GM13977 (cell line): ENCODE data around the gene EXO5.
A peak's percentile ranks its signal among the peaks of the same experiment; 100 is the strongest.

ENCODE experiments used
- DNase-seq: peaks from one replicate; pipeline ENCODE4 v3.0.0; 2012; ENCODE audit warnings: low spot score
- in situ Hi-C: fragments of 300-500 bp; cut with MboI; formaldehyde crosslinking; loops from one replicate; pipeline ENCODE4 v1.12.0; 2022; ENCODE audit warnings: low sequenced_read_pairs, low pct_unique_long_range_greater_than_20kb, mixed read lengths, inconsistent platforms; ENCODE audit not compliant: unreplicated experiment
- TF ChIP-seq, protein P1 (sequence below): IDR thresholded peaks from 2 replicates; pipeline ENCODE4 v1.5.1; 2012; ENCODE audit warnings: mild to moderate bottlenecking, control low read depth; ENCODE audit not compliant: insufficient read depth; ENCODE audit errors: extremely low read depth, missing control alignments

Gene EXO5

DNA sequence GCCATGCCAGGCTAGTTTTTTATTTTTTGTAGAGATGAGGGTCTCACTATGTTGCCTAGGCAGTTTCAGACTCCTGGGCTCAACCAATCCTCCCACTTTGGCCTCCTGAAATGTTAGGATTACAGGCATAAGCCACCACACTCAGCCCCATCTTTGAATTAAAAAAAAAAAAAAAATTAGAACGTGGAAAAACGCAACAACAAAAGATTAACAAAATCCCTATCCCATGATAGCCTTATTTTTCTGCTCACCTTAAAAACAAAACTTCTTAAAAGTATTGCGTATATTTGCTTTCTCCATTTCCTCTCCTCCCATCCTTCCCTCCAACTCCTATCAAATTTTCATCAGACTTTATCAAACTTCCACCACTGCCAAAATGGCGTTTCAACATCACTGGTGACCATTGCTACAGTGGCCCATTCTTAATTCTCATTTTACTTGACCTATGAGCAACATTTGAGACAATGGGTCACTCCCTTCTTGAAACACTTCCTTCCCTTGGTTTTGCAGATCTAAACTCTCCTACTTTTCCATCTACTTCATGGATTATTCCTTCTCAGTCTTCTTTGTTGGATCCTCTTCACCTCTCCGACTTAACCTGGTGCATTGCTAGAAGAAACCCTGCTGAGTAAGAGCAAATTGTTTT, 22.3 kb downstream of the EXO5 start:
- DNase-seq = peak; percentile 25
- in situ Hi-C loops = no loop called here

DNA sequence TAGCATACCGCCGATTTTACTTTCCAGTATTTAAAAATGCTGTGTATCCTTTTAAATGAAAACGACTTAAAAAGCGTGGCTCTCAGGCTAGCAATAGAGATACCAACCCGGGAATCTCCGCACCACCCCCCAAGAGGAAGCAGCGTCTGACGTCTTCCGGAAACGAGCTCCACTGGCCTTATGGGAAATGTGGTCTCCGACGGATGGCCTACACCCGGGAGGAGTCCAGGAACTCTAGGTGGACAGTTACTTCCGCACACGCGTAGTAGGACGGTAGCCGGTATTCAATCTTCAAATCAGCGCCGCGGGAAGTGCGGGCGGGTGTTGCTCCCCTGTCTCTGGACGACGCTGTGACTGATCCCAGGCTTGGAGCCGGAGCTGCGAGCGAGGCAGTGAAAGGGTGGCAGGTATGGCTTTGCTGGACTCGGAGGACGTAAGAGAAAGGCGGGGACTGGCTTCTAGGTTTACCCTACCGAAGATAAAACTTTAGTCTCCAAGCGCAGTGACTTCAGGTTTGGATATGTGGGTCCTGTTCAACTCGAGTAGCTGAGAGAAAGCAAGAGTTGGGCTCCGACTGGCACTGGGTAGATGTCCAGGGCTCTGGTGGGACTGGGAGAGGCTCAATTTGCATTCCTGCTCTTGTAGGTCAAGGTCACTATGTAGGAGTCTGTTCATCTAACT, 23.0 kb downstream of the EXO5 start, which contains the start of gene ZNF684:
Gene ZNF684, plus strand, starts transcription at position 257 of the 681 bp plus-strand sequence. CDS start 1,530 bp downstream, outside the sequence.
- DNase-seq = peak; percentile 89
- in situ Hi-C loops = no loop called here
- TF ChIP-seq, protein P1, sequence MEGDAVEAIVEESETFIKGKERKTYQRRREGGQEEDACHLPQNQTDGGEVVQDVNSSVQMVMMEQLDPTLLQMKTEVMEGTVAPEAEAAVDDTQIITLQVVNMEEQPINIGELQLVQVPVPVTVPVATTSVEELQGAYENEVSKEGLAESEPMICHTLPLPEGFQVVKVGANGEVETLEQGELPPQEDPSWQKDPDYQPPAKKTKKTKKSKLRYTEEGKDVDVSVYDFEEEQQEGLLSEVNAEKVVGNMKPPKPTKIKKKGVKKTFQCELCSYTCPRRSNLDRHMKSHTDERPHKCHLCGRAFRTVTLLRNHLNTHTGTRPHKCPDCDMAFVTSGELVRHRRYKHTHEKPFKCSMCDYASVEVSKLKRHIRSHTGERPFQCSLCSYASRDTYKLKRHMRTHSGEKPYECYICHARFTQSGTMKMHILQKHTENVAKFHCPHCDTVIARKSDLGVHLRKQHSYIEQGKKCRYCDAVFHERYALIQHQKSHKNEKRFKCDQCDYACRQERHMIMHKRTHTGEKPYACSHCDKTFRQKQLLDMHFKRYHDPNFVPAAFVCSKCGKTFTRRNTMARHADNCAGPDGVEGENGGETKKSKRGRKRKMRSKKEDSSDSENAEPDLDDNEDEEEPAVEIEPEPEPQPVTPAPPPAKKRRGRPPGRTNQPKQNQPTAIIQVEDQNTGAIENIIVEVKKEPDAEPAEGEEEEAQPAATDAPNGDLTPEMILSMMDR = no peak

More for the DNA sequence above, 22.3 kb downstream of the EXO5 start:
- TF ChIP-seq, protein P1 = no peak

DNA sequence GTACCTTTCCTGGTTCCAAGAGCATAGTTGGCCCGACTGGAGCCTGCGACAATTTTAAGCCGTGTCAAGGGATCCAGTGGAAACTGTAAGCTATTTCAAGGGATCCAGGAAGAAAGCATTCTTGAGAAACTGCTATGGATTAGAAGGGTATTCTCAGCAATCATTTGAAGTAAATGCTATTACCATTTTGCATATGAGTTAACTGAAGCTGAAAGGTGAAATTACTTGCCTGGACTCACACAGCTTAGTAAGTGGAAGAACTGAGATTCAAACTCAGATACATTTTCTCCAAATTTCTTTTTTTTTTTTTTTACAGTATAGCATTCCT, 23.5 kb downstream of the EXO5 start:
- TF ChIP-seq, protein P1 = no peak
- in situ Hi-C loops = no loop called here
- no peak for DNase-seq

DNA sequence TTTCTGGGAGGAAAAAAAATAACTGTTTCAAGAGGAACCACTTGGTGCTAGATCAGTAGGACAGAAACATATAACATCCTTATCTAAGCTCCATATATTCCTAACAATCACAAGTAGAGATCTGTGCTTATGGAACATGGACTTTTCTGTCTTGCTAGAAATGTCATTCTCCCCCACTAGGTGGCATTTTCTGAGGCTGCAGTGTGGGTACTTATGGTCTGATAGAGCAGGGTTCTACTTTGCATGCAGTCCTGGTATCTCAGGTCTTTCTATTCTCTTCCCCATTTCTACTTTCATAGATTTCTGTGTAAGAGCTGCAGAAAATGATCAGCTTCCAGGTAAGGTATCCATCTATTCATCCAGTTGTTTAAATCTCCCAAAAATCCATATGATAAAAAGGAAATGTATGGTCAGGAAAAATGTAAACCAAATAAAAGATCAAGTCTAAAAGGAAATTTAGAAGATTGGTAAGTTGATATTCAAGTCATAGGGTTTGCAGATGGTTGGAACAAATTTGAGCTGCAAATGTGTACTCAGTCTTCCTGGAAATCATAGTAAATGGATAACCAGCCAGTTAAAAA, 24.4 kb downstream of the EXO5 start:
- in situ Hi-C loops = no loop called here
- TF ChIP-seq, protein P1 = peak; percentile 69
- DNase-seq = peak; percentile 52

DNA sequence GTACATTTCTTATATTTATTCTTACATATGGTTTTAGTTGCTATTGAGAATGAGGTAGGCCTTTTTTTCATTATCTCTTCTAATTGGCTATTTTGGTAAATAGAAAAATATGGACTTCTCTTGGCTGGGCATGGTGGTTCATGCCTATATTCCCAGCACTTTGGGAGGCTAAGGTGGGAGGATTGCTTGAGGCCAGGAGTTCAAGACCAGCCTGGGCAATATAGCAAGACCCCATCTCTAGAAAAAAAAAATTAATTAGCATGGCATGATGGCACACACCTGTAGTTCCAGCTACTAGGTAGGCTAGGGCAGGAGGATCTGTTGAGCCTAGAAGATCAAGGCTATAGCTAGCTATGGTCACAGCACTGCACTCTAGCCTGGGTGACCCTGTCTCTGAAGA, 26.0 kb downstream of the EXO5 start:
- in situ Hi-C loops = no loop called here
- TF ChIP-seq, protein P1 = no peak
- DNase-seq = no peak

DNA sequence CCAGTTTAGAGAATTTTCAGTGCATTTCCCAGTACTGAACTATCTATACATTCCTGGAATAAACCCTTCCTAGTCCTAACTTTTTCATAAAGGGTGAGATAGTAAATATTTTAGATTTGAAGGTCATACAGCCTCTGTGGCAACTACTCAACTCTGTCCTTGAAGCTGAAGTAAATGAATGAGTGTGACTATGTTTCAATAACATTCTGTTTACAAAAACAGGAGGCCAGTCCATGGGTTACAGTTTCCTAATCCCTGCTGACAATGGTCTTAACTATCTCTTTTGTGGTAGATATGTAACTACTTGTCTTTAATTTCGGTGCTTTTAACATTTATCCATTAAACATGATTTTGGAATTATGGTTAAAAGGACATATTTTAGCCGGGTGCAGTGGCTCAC, 27.2 kb downstream of the EXO5 start:
- in situ Hi-C loops = no loop called here
- no peak for DNase-seq
- TF ChIP-seq, protein P1 = no peak
